ENCODE measurements around the gene FES. TPM values are rescaled to one million over a fixed set of nuclear protein-coding genes. Genes with fewer than 3 reads are reported as not detected.

FES gene
- polyA plus RNA-seq, 1 donor from 2014 or later = not detected

GRCh38 chr15:90869601-90870353 is 14.5 kb upstream of the FES start:
- no peaks in the 10 kb centered on the region for H3K9me2 ChIP-seq (ENCODE audit: insufficient read depth, low read length)
- H3K27me3 ChIP-seq (ENCODE audit: insufficient read depth, low read depth, low read length) = no peaks in the 10 kb centered on the region
- no peak overlapping the region for H3K9ac ChIP-seq (ENCODE audit: low read length)
- TF ChIP-seq RAD21 (conservative IDR thresholded peaks at IDR 0.05) (no peak), CTCF (IDR thresholded peaks at IDR 0.05; ENCODE audit: poor library complexity, severe bottlenecking) (no peak), SMC3 (conservative IDR thresholded peaks at IDR 0.05; ENCODE audit: poor library complexity) (no peak), REST (IDR thresholded peaks at IDR 0.05; ENCODE audit: borderline replicate concordance) (no peak), EZH2 (IDR thresholded peaks at IDR 0.05; ENCODE audit: borderline replicate concordance, insufficient read depth, low read length, poor library complexity, severe bottlenecking) (no peak), EP300 (conservative IDR thresholded peaks at IDR 0.05; ENCODE audit: poor library complexity, severe bottlenecking) (no peak), TAF1 (IDR thresholded peaks at IDR 0.05; ENCODE audit: low read depth) (no peak), POLR2AphosphoS5 (IDR thresholded peaks at IDR 0.05) (no peak), MXI1 (conservative IDR thresholded peaks at IDR 0.05; ENCODE audit: poor library complexity, severe bottlenecking) (no peak)
- H3K9me3 ChIP-seq (ENCODE audit: low read length) = no peaks in the 10 kb centered on the region
- H2AFZ ChIP-seq (ENCODE audit: low read depth, low read length) = no peak overlapping the region
- H3K79me2 ChIP-seq (replicated peaks; ENCODE audit: insufficient read depth, low read length) = peaks cover 9% of the 10 kb centered on the region
- H3K36me3 ChIP-seq (ENCODE audit: insufficient read depth, low read length) = no peaks in the 10 kb centered on the region
- H3K4me3 ChIP-seq (ENCODE audit: low read length) = no peak overlapping the region
- no peaks in the 10 kb centered on the region for H3F3A ChIP-seq (ENCODE audit: insufficient read depth, low read length, poor library complexity, severe bottlenecking)
- no peak overlapping the region for H3K27ac ChIP-seq (ENCODE audit: low read length)
- no peaks in the 10 kb centered on the region for H4K20me1 ChIP-seq (ENCODE audit: insufficient read depth)
- H3K4me2 ChIP-seq (ENCODE audit: low read length) = no peak overlapping the region

GRCh38 chr15:90870354-90871138 is 13.8 kb upstream of the FES start:
- Histone ChIP-seq H3K36me3 (ENCODE audit: insufficient read depth, low read length) (no peaks in the 10 kb centered on the region), H3K27me3 (ENCODE audit: insufficient read depth, low read depth, low read length) (no peaks in the 10 kb centered on the region), H3F3A (ENCODE audit: insufficient read depth, low read length, poor library complexity, severe bottlenecking) (no peaks in the 10 kb centered on the region), H3K27ac (ENCODE audit: low read length) (no peak overlapping the region), H3K79me2 (replicated peaks; ENCODE audit: insufficient read depth, low read length) (peaks cover 9% of the 10 kb centered on the region), H3K9me2 (ENCODE audit: insufficient read depth, low read length) (no peaks in the 10 kb centered on the region), H4K20me1 (ENCODE audit: insufficient read depth) (no peaks in the 10 kb centered on the region), H3K9me3 (ENCODE audit: low read length) (no peaks in the 10 kb centered on the region), H2AFZ (ENCODE audit: low read depth, low read length) (peak overlapping the region; percentile 34), H3K9ac (ENCODE audit: low read length) (peak overlapping the region; percentile 64), H3K4me3 (ENCODE audit: low read length) (peak overlapping the region; percentile 70), H3K4me2 (ENCODE audit: low read length) (no peak overlapping the region)
- no peak for TF ChIP-seq CTCF (IDR thresholded peaks at IDR 0.05; ENCODE audit: poor library complexity, severe bottlenecking)
- no peak for TF ChIP-seq EP300 (conservative IDR thresholded peaks at IDR 0.05; ENCODE audit: poor library complexity, severe bottlenecking)
- no peak for TF ChIP-seq TAF1 (IDR thresholded peaks at IDR 0.05; ENCODE audit: low read depth)
- TF ChIP-seq RAD21 (conservative IDR thresholded peaks at IDR 0.05) = no peak
- no peak for TF ChIP-seq MXI1 (conservative IDR thresholded peaks at IDR 0.05; ENCODE audit: poor library complexity, severe bottlenecking)
- no peak for TF ChIP-seq REST (IDR thresholded peaks at IDR 0.05; ENCODE audit: borderline replicate concordance)
- no peak for TF ChIP-seq SMC3 (conservative IDR thresholded peaks at IDR 0.05; ENCODE audit: poor library complexity)
- TF ChIP-seq POLR2AphosphoS5 (IDR thresholded peaks at IDR 0.05) = no peak
- no peak for TF ChIP-seq EZH2 (IDR thresholded peaks at IDR 0.05; ENCODE audit: borderline replicate concordance, insufficient read depth, low read length, poor library complexity, severe bottlenecking)
